Activated naive CD4-positive, alpha-beta T cell treated with anti-CD3 and anti-CD28 coated beads, Interleukin-2, amount 50 U/mL, for 72 hours (primary cell): ENCODE results near the gene FAM229A. TPM values are rescaled to one million over a fixed set of nuclear protein-coding genes. Genes with fewer than 3 reads are reported as not detected.

ENCODE experiments used
- ATAC-seq, 2 donors: fragments of 150-1000 bp; cut with Tn5 transposase; 2 replicates each; pipeline ENCODE4 v1.10.0; 2021; ENCODE audit warnings: mild to moderate bottlenecking in 2 of 2, moderate library complexity in 2 of 2
- DNase-seq, 2 donors: peaks; one replicate each; pipeline ENCODE4 v3.0.0; 2021 to 2022; ENCODE audit warnings: low spot score in 2 of 2
- H3K27ac Mint-ChIP-seq, 2 donors: one replicate each; pipeline ENCODE4 v1.8.0; 2022; ENCODE audit warnings: mild to moderate bottlenecking in 2 of 2, mixed read lengths in 2 of 2
- H3K36me3 Mint-ChIP-seq, 2 donors: one replicate each; pipeline ENCODE4 v1.8.0; 2022; ENCODE audit warnings: mixed read lengths in 2 of 2
- H3K9me3 Mint-ChIP-seq, 2 donors: one replicate each; pipeline ENCODE4 v1.8.0; 2022; ENCODE audit warnings: mixed read lengths in 2 of 2
- total RNA-seq, 2 donors: library from RNA; stranded (reverse); gene quantifications; one replicate each; pipeline ENCODE4 v1.2.3, GENCODE V29; 2022

Gene FAM229A
- total RNA-seq, 2 donors from 2014 or later = 6.7 to 9.7 TPM

GRCh38 chr1:32390904-32391870, 28.9 kb upstream of the FAM229A start:
- Mint-ChIP-seq H3K9me3 (no peaks in the 10 kb centered on the region), H3K27ac (no peak overlapping the region), H3K36me3 (peaks cover 7 to 8% of the 10 kb centered on the region in 2 donors)
- DNase-seq (no peak), ATAC-seq (no peak)

DNA sequence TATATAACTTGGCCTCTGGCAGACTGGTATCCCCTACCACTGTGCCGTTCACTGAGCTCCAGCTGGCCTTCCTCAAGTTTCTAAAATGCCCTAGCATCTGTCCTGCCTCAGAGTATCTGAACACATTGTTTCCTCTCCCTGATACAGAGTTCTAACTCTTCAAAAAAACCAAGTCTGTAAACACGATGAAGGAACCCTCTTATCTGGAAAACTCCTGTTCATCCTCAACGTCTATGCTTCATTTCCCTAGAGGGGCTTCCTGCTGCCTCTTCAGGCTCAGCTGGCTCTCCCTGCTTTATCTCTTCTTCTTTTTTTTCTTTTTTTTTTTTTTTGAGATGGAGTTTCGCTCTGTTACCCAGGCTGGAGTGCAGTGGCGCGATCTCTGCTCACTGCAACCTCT, 26.4 kb upstream of the FAM229A start:
- H3K9me3 Mint-ChIP-seq = no peaks in the 10 kb centered on the region
- DNase-seq = no peak
- no peak overlapping the region for H3K27ac Mint-ChIP-seq
- peaks cover 0 to under 1% of the 10 kb centered on the region in 2 donors for H3K36me3 Mint-ChIP-seq
- ATAC-seq = no peak

- peak overlapping the region; percentile 31 to 41 for H3K27ac Mint-ChIP-seq
Measured at GRCh38 chr1:32386676-32387392, 24.5 kb upstream of the FAM229A start.

DNA sequence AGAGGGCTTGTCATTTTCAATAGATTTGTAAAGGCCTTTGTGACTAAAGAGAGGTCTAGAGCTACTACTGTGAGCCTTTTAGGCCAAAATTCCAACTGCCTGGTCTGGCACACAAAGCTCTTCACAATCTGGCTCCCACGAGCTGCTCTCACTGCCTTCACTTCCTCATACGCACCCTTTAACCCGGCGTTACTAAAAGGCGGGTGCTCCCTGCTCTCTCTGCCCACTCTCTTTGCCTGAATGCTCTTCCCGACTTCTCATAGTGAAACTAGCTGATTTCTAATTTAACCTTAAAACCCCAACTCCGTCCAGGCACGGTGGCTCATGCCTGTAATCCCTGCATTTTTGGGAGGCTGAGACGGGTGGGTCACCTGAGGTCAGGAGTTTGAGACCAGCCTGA, 17.8 kb upstream of the FAM229A start:
- DNase-seq (no peak), ATAC-seq (no peak)
- Mint-ChIP-seq H3K27ac (peak overlapping the region; percentile 11 to 34), H3K9me3 (no peaks in the 10 kb centered on the region), H3K36me3 (peaks cover 0 to 4% of the 10 kb centered on the region in 2 donors)

More at GRCh38 chr1:32386676-32387392, 24.5 kb upstream of the FAM229A start:
- H3K9me3 Mint-ChIP-seq = no peaks in the 10 kb centered on the region
- no peaks in the 10 kb centered on the region for H3K36me3 Mint-ChIP-seq
- ATAC-seq (peak in 1 of 2 donors; percentile 36), DNase-seq (no peak)

- peak overlapping the region in 1 of 2 donors; percentile 31 for H3K27ac Mint-ChIP-seq
- H3K9me3 Mint-ChIP-seq = no peaks in the 10 kb centered on the region
- ATAC-seq (no peak), DNase-seq (no peak)
- peaks cover 0 to 4% of the 10 kb centered on the region in 2 donors for H3K36me3 Mint-ChIP-seq
Measured at GRCh38 chr1:32377541-32378220, 15.4 kb upstream of the FAM229A start.

GRCh38 chr1:32376199-32376598, 13.9 kb upstream of the FAM229A start:
- no peak for DNase-seq
- Mint-ChIP-seq H3K27ac (no peak overlapping the region), H3K9me3 (no peaks in the 10 kb centered on the region), H3K36me3 (peaks cover 0 to 4% of the 10 kb centered on the region in 2 donors)
- ATAC-seq = no peak

GRCh38 chr1:32373996-32374592, 11.8 kb upstream of the FAM229A start:
- Mint-ChIP-seq H3K36me3 (no peaks in the 10 kb centered on the region), H3K9me3 (no peaks in the 10 kb centered on the region), H3K27ac (peak overlapping the region in 1 of 2 donors; percentile 2)
- ATAC-seq (no peak), DNase-seq (no peak)

GRCh38 chr1:32372149-32372756, 10.0 kb upstream of the FAM229A start:
- DNase-seq (peak in 1 of 2 donors; percentile 73), ATAC-seq (peak; percentile 80 to 95)
- peak overlapping the region in 1 of 2 donors; percentile 48 for H3K27ac Mint-ChIP-seq
- no peaks in the 10 kb centered on the region for H3K36me3 Mint-ChIP-seq
- H3K9me3 Mint-ChIP-seq = no peaks in the 10 kb centered on the region

GRCh38 chr1:32367912-32368635, 5.8 kb upstream of the FAM229A start:
- H3K36me3 Mint-ChIP-seq = no peaks in the 10 kb centered on the region
- ATAC-seq (no peak), DNase-seq (no peak)
- peak overlapping the region in 1 of 2 donors; percentile 14 for H3K27ac Mint-ChIP-seq
- H3K9me3 Mint-ChIP-seq = no peaks in the 10 kb centered on the region

DNA sequence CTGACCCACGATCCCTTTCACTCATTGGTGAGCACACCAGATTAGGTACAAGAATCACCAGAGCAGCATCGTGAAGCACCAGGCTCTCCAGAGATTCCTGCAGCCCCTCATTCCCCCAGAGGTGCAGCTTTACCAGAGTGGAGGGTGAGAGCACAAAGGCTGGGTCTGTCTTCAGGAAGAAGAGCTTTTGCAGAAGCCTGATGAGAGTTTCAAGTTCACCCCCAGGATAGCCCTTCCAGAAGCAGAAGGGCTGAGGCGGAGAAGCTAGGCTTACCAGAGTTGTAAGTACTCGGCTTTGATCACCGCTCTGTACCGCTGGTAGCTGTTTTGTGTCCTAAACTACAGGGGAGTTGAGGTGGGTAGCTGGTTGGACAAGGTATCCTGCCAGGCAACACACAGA, 3.2 kb upstream of the FAM229A start:
- Mint-ChIP-seq H3K27ac (peak overlapping the region in 1 of 2 donors; percentile 62), H3K9me3 (no peaks in the 10 kb centered on the region), H3K36me3 (peaks cover 0 to 6% of the 10 kb centered on the region in 2 donors)
- no peak for ATAC-seq
- DNase-seq = no peak

DNA sequence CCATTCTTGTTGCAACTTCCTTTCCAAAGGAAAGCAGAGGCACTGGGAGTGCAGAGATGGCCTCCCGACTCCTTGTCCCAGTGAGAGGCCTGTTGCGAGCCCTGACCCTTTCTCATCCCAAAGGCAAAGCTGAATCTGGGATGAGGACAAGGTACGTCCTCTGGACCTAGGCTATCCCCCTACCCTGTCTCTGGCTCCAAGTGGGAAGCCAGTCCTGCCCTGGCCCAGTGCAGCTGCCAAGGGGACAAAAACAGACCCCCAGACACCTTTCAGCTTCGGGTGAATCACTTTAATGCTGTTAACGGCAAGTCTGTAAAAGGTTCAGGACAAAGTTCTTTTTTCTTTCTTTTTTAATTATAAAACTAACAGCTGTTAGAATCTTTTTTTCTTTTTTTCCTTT, 2.6 kb upstream of the FAM229A start:
- Mint-ChIP-seq H3K27ac (no peak overlapping the region), H3K36me3 (peaks cover 0 to 6% of the 10 kb centered on the region in 2 donors), H3K9me3 (no peaks in the 10 kb centered on the region)
- ATAC-seq = no peak
- DNase-seq = no peak

GRCh38 chr1:32363713-32364112, 1.4 kb upstream of the FAM229A start:
- Mint-ChIP-seq H3K36me3 (peaks cover 0 to 6% of the 10 kb centered on the region in 2 donors), H3K27ac (no peak overlapping the region), H3K9me3 (no peaks in the 10 kb centered on the region)
- DNase-seq = no peak
- no peak for ATAC-seq

- ATAC-seq = peak; percentile 42 to 50
- no peaks in the 10 kb centered on the region for H3K9me3 Mint-ChIP-seq
- peaks cover 0 to 6% of the 10 kb centered on the region in 2 donors for H3K36me3 Mint-ChIP-seq
- DNase-seq = peak in 1 of 2 donors; percentile 20
- no peak overlapping the region for H3K27ac Mint-ChIP-seq
Measured at GRCh38 chr1:32361674-32362473, 411 bp downstream of the FAM229A start.

- H3K36me3 Mint-ChIP-seq = peaks cover 0 to 6% of the 10 kb centered on the region in 2 donors
- ATAC-seq = no peak
- DNase-seq = no peak
- H3K27ac Mint-ChIP-seq = no peak overlapping the region
- H3K9me3 Mint-ChIP-seq = no peaks in the 10 kb centered on the region
Measured at GRCh38 chr1:32361308-32361673, 994 bp downstream of the FAM229A start.

DNA sequence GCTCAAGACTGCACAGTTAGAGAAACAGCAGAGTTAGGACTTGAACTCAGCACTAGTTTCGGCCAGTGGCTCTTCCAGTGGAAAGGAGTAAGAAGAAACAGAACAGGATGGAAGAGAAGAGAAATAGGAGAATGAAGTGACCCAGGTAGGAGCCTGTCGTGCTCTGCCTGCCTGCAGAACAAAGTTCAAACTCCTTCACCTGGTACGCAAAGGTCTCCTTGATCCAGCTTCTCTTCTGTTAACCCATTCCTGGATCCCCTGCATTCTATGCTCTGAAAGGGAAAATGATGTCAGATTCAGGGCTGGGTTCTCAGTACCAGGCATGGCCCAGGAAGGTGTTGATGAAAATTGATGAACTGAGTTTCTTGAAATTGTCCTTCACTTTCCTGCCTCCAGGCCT, 3.9 kb downstream of the FAM229A start:
- DNase-seq = no peak
- H3K36me3 Mint-ChIP-seq = peaks cover 0 to 6% of the 10 kb centered on the region in 2 donors
- H3K9me3 Mint-ChIP-seq = no peaks in the 10 kb centered on the region
- ATAC-seq = no peak
- H3K27ac Mint-ChIP-seq = no peak overlapping the region
